Effector memory CD4-positive, alpha-beta T cell (primary cell): Measurements from ENCODE around the gene VWA5B1.

Experiments
- DNase-seq, 3 donors: peaks; one replicate each; pipeline ENCODE4 v3.0.0-alpha.2; 2020
- H3K27ac ChIP-seq: 2 replicates; pipeline ENCODE4 v1.7.0; 2013; ENCODE audit warnings: mild to moderate bottlenecking, low read length, moderate library complexity; ENCODE audit not compliant: insufficient read depth, poor library complexity, severe bottlenecking
- H3K27me3 ChIP-seq: replicated peaks from 2 replicates; pipeline ENCODE4 v1.7.0; 2013; ENCODE audit warnings: mild to moderate bottlenecking, low read length; ENCODE audit not compliant: insufficient read depth, control insufficient read depth, poor library complexity, severe bottlenecking
- H3K36me3 ChIP-seq: 2 replicates; pipeline ENCODE4 v1.7.0; 2013; ENCODE audit warnings: mild to moderate bottlenecking, low read length, moderate library complexity; ENCODE audit not compliant: control insufficient read depth, insufficient read depth
- H3K4me1 ChIP-seq: 2 replicates; pipeline ENCODE4 v1.7.0; 2013; ENCODE audit warnings: low read length, mild to moderate bottlenecking; ENCODE audit not compliant: control insufficient read depth, insufficient read depth, poor library complexity, severe bottlenecking
- H3K4me3 ChIP-seq: 2 replicates; pipeline ENCODE4 v1.7.0; 2013; ENCODE audit warnings: low read length, low read depth, mild to moderate bottlenecking; ENCODE audit not compliant: insufficient read depth, poor library complexity, severe bottlenecking
- H3K9me3 ChIP-seq: 2 replicates; pipeline ENCODE4 v1.7.0; 2013; ENCODE audit warnings: mild to moderate bottlenecking, low read length, moderate library complexity; ENCODE audit not compliant: control insufficient read depth

Gene VWA5B1

GRCh38 chr1:20399196-20399595, 108.5 kb downstream of the VWA5B1 start:
- Histone ChIP-seq H3K4me1 (no peaks in the 10 kb centered on the region), H3K9me3 (peaks cover 5% of the 10 kb centered on the region), H3K27ac (no peak overlapping the region), H3K27me3 (no peaks in the 10 kb centered on the region), H3K4me3 (no peak overlapping the region), H3K36me3 (no peaks in the 10 kb centered on the region)
- no peak for DNase-seq

- Histone ChIP-seq H3K4me1 (no peaks in the 10 kb centered on the region), H3K27me3 (peaks cover 4% of the 10 kb centered on the region), H3K27ac (no peak overlapping the region), H3K9me3 (peaks cover 5% of the 10 kb centered on the region), H3K36me3 (no peaks in the 10 kb centered on the region), H3K4me3 (no peak overlapping the region)
- no peak for DNase-seq
Observed at GRCh38 chr1:20399606-20400180, 109.0 kb downstream of the VWA5B1 start.

- Histone ChIP-seq H3K9me3 (no peaks in the 10 kb centered on the region), H3K4me3 (no peak overlapping the region), H3K27ac (no peak overlapping the region), H3K4me1 (no peaks in the 10 kb centered on the region), H3K36me3 (no peaks in the 10 kb centered on the region), H3K27me3 (peaks cover 8% of the 10 kb centered on the region)
- no peak for DNase-seq
Observed at GRCh38 chr1:20400341-20401177, 109.9 kb downstream of the VWA5B1 start.

GRCh38 chr1:20401405-20402010, 110.8 kb downstream of the VWA5B1 start:
- no peak overlapping the region for H3K4me3 ChIP-seq
- DNase-seq = no peak
- H3K4me1 ChIP-seq = no peaks in the 10 kb centered on the region
- H3K9me3 ChIP-seq = no peaks in the 10 kb centered on the region
- H3K36me3 ChIP-seq = no peaks in the 10 kb centered on the region
- peaks cover 8% of the 10 kb centered on the region for H3K27me3 ChIP-seq
- no peak overlapping the region for H3K27ac ChIP-seq

GRCh38 chr1:20402585-20403422, 112.1 kb downstream of the VWA5B1 start:
- Histone ChIP-seq H3K27me3 (peaks cover 8% of the 10 kb centered on the region), H3K4me3 (no peak overlapping the region), H3K36me3 (no peaks in the 10 kb centered on the region), H3K4me1 (no peaks in the 10 kb centered on the region), H3K27ac (no peak overlapping the region), H3K9me3 (no peaks in the 10 kb centered on the region)
- no peak for DNase-seq

- H3K4me3 ChIP-seq = no peak overlapping the region
- peaks cover 8% of the 10 kb centered on the region for H3K27me3 ChIP-seq
- no peak overlapping the region for H3K27ac ChIP-seq
- H3K36me3 ChIP-seq = no peaks in the 10 kb centered on the region
- no peaks in the 10 kb centered on the region for H3K9me3 ChIP-seq
- no peaks in the 10 kb centered on the region for H3K4me1 ChIP-seq
- DNase-seq = no peak
Observed at GRCh38 chr1:20403423-20404145, 112.9 kb downstream of the VWA5B1 start.

GRCh38 chr1:20404466-20404865, 113.8 kb downstream of the VWA5B1 start:
- no peaks in the 10 kb centered on the region for H3K36me3 ChIP-seq
- H3K27ac ChIP-seq = no peak overlapping the region
- H3K27me3 ChIP-seq = peaks cover 8% of the 10 kb centered on the region
- no peak for DNase-seq
- no peaks in the 10 kb centered on the region for H3K9me3 ChIP-seq
- H3K4me3 ChIP-seq = no peak overlapping the region
- H3K4me1 ChIP-seq = no peaks in the 10 kb centered on the region
